Upper lobe of left lung (tissue), 6 donors: Measurements from ENCODE around the gene STAG3. TPM values are rescaled to one million over a fixed set of nuclear protein-coding genes. Genes with fewer than 3 reads are reported as not detected.

Source experiments
- ATAC-seq, 2 donors: fragments of 200-7000 bp; cut with Tn5 transposase; one replicate each; pipeline ENCODE4 v1.9.1; 2022; ENCODE audit warnings: mild to moderate bottlenecking in 2 of 2, moderate library complexity in 2 of 2; ENCODE audit not compliant: low FRiP score in 2 of 2
- DNase-seq, 2 donors: peaks; one replicate each; pipeline ENCODE4 v3.0.0-alpha.2; 2019 to 2020
- H3K27ac ChIP-seq, 4 donors: fragments of 200-600 bp; sonication (generic); one replicate each; pipeline ENCODE4 v1.5.1; 2016 to 2019
- H3K27me3 ChIP-seq, 4 donors: fragments of 200-600 bp; sonication (generic); one replicate each; pipeline ENCODE4 v1.5.1; 2017 to 2019
- H3K36me3 ChIP-seq, 4 donors: fragments of 200-600 bp; sonication (generic); one replicate each; pipeline ENCODE4 v1.5.1; 2016 to 2019
- H3K4me1 ChIP-seq, 4 donors: fragments of 200-600 bp; sonication (generic); one replicate each; pipeline ENCODE4 v1.5.1; 2018 to 2019
- H3K4me3 ChIP-seq, 4 donors: fragments of 200-600 bp; sonication (generic); one replicate each; pipeline ENCODE4 v1.5.1; 2017 to 2019; ENCODE audit warnings: mild to moderate bottlenecking in 2 of 4, moderate library complexity in 1 of 4
- H3K9me3 ChIP-seq, 4 donors: fragments of 200-600 bp; sonication (generic); one replicate each; pipeline ENCODE4 v1.5.1; 2018 to 2019
- CTCF ChIP-seq, 6 experiments: fragments of 450-650 bp in 4 of 6; fragments of 200-600 bp in 2 of 6; sonication (generic) in 2 of 6; IDR thresholded peaks; one replicate each; pipeline ENCODE4 v1.5.1; 2016 to 2019; ENCODE audit warnings: antibody characterized with exemption in 6 of 6
- EP300 ChIP-seq, 4 donors: sonication (generic); formaldehyde crosslinking; IDR thresholded peaks; one replicate each; pipeline ENCODE4 v1.5.1; 2017; ENCODE audit warnings: antibody characterized with exemption in 4 of 4, control low read depth in 2 of 4
- POLR2A ChIP-seq, 4 donors: fragments of 450-650 bp; IDR thresholded peaks; one replicate each; pipeline ENCODE4 v1.5.1; 2016 to 2017; ENCODE audit warnings: antibody characterized with exemption in 4 of 4, mild to moderate bottlenecking in 2 of 4
- POLR2AphosphoS5 ChIP-seq, 2 donors: sonication (generic); formaldehyde crosslinking; IDR thresholded peaks; one replicate each; pipeline ENCODE4 v1.5.1; 2017; ENCODE audit warnings: antibody characterized with exemption in 2 of 2
- WGBS, 2 donors: methylation state at CpG; one replicate each; pipeline ENCODE4 v1.1.5; 2017 to 2018; 5-methylcytosine and 5-hydroxymethylcytosine counted together
- total RNA-seq, 6 donors: library from RNA; depleted of rRNA in 4 of 6; stranded (reverse); fragments of >200 nt in 4 of 6; gene quantifications; one replicate each; pipeline versions ENCODE4 v1.1.0 to v1.2.1, GENCODE V29; 2016 to 2021
- donor health status: DM: no; HTN: no; CAD: no; lungs with moderate emphysema.
- donor health status: DM: no; HTN: yes; CAD: no; lungs with severe emphysema.

The STAG3 gene
- total RNA-seq, 6 donors from 2014 or later: 1.5 to 5.2 (median 2.8) TPM; not detected in 1

- Histone ChIP-seq H3K36me3 (peaks cover 3 to 45% (median 36%) of the 10 kb centered on the region in 4 donors), H3K27me3 (no peaks in the 10 kb centered on the region), H3K4me1 (peaks cover 23 to 59% (median 41%) of the 10 kb centered on the region in 4 donors), H3K27ac (peak overlapping the region in 1 of 4 donors; percentile 64), H3K9me3 (no peaks in the 10 kb centered on the region), H3K4me3 (no peak overlapping the region)
- no peak for TF ChIP-seq EP300 (IDR thresholded peaks at IDR 0.05)
- WGBS, 2 donors: 89 to 90% methylated on average over 13 to 15 of the region's 18 CpGs
- peak in 1 of 2 donors; percentile 54 for DNase-seq
- ATAC-seq: no peak
These were observed 24.6 kb upstream of the STAG3 start for GRCh38 chr7:100152937-100153666.

GRCh38 chr7:100153708-100154535 lies 23.8 kb upstream of the STAG3 start:
- Histone ChIP-seq H3K27ac (no peak overlapping the region), H3K4me3 (no peak overlapping the region), H3K27me3 (no peaks in the 10 kb centered on the region), H3K36me3 (peaks cover 3 to 45% (median 36%) of the 10 kb centered on the region in 4 donors), H3K4me1 (peaks cover 21 to 59% (median 42%) of the 10 kb centered on the region in 4 donors), H3K9me3 (no peaks in the 10 kb centered on the region)
- DNase-seq (no peak), ATAC-seq (no peak)
- TF ChIP-seq POLR2A (IDR thresholded peaks at IDR 0.05): no peak
- no peak for TF ChIP-seq CTCF (IDR thresholded peaks at IDR 0.05)
- no peak for TF ChIP-seq EP300 (IDR thresholded peaks at IDR 0.05)
- TF ChIP-seq POLR2AphosphoS5 (IDR thresholded peaks at IDR 0.05): no peak
- WGBS, 2 donors: 80 to 83% methylated on average over 15 to 16 of the region's 16 CpGs

- peak overlapping the region in 1 of 4 donors; percentile 7 for H3K27ac ChIP-seq
- DNase-seq (peak in 1 of 2 donors; percentile 68), ATAC-seq (no peak)
- H3K4me3 ChIP-seq: no peak overlapping the region
- TF ChIP-seq POLR2AphosphoS5 (IDR thresholded peaks at IDR 0.05): no peak
- TF ChIP-seq CTCF (IDR thresholded peaks at IDR 0.05): no peak
- no peak for TF ChIP-seq EP300 (IDR thresholded peaks at IDR 0.05)
- TF ChIP-seq POLR2A (IDR thresholded peaks at IDR 0.05): no peak
- no peaks in the 10 kb centered on the region for H3K9me3 ChIP-seq
- peaks cover 13 to 51% (median 37%) of the 10 kb centered on the region in 4 donors for H3K4me1 ChIP-seq
- H3K27me3 ChIP-seq: no peaks in the 10 kb centered on the region
- peaks cover 3 to 45% (median 36%) of the 10 kb centered on the region in 4 donors for H3K36me3 ChIP-seq
- WGBS, 2 donors: 59 to 83% methylated on average over 7 to 27 of the region's 30 CpGs
These were observed 22.8 kb upstream of the STAG3 start for GRCh38 chr7:100154651-100155491.

GRCh38 chr7:100155553-100156317 lies 22.0 kb upstream of the STAG3 start:
- no peaks in the 10 kb centered on the region for H3K9me3 ChIP-seq
- peaks cover 10 to 43% (median 32%) of the 10 kb centered on the region in 4 donors for H3K4me1 ChIP-seq
- peak in 1 of 2 donors; percentile 51 for DNase-seq
- WGBS, 2 donors: 89 to 90% methylated on average over 19 to 20 of the region's 20 CpGs
- no peak overlapping the region for H3K4me3 ChIP-seq
- peaks cover 3 to 45% (median 36%) of the 10 kb centered on the region in 4 donors for H3K36me3 ChIP-seq
- no peak for TF ChIP-seq CTCF (IDR thresholded peaks at IDR 0.05)
- no peak for TF ChIP-seq POLR2A (IDR thresholded peaks at IDR 0.05)
- no peak for TF ChIP-seq EP300 (IDR thresholded peaks at IDR 0.05)
- no peak for TF ChIP-seq POLR2AphosphoS5 (IDR thresholded peaks at IDR 0.05)
- H3K27me3 ChIP-seq: no peaks in the 10 kb centered on the region
- ATAC-seq: no peak
- no peak overlapping the region for H3K27ac ChIP-seq
